ENCODE results near the gene MDC1.

- TF ChIP-seq EZH2 (IDR thresholded peaks at IDR 0.05; ENCODE audit: borderline replicate concordance, low read depth, low read length, poor library complexity, severe bottlenecking) = no peak
- TF ChIP-seq CTCF (conservative IDR thresholded peaks at IDR 0.05; ENCODE audit: low read depth, low read length) = no peak
These were observed 25.4 kb upstream of the MDC1 start, which contains the start of gene FLOT1 for GRCh38 chr6:30742316-30743098.

Measured in A673 (cell line).